Measurements from ENCODE around the gene BCL11B.

The BCL11B gene

DNA sequence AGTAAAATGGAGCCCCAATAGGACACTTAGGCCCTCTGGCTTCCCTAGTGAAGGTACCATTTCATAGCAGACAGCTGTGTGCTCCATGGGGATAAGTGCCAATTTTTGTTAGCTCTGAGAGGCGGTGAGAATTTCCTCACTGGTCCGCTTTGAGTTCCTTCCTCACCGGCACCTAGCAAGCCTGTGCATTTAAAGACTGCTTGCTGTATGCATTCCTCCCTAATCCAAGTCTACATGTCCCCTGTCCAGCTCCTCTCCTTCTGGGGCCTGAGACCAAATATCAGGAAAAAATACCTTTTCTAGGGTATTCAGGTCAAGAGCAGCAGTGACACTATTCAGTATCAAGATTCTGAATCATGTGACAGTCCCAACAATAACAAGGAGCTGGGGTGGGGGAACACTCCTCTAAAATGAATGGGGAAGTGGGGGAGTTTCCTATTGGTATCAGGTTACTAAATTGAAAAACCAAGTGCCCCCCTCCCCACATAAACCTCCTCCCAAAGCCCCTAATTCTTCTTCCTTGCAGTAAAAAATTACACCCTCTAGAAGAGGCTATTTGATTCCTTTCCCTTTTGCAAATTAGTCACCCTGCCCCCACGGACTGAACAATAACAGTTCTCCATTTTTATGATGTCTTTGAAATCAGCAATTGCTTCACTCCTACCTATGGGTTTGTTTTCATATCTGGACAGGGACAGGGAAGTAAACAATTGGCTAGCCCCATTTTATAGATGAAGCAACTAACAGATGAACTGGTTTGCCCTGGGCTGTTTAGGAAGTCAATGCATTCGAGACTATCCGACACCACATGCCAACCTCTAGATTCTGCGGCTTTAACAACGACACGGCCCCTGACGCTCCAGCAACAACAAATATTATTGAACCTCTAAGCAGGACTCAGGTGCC, 28.9 kb downstream of the BCL11B start:
- DNase-seq (ENCODE audit: extremely low spot score): no peak
- ChIA-PET POLR2A (no interaction called here), CTCF (interaction anchor here (2.2 kb wide), 1 partner anchor 23 kb away, joined by 8 read pairs; no protein-coding TSS in a partner anchor)
- TF ChIP-seq, protein P1, sequence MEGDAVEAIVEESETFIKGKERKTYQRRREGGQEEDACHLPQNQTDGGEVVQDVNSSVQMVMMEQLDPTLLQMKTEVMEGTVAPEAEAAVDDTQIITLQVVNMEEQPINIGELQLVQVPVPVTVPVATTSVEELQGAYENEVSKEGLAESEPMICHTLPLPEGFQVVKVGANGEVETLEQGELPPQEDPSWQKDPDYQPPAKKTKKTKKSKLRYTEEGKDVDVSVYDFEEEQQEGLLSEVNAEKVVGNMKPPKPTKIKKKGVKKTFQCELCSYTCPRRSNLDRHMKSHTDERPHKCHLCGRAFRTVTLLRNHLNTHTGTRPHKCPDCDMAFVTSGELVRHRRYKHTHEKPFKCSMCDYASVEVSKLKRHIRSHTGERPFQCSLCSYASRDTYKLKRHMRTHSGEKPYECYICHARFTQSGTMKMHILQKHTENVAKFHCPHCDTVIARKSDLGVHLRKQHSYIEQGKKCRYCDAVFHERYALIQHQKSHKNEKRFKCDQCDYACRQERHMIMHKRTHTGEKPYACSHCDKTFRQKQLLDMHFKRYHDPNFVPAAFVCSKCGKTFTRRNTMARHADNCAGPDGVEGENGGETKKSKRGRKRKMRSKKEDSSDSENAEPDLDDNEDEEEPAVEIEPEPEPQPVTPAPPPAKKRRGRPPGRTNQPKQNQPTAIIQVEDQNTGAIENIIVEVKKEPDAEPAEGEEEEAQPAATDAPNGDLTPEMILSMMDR (IDR thresholded peaks at IDR 0.05; ENCODE audit: control extremely low read depth, extremely low read depth, low read depth, missing control alignments): no peak

DNA sequence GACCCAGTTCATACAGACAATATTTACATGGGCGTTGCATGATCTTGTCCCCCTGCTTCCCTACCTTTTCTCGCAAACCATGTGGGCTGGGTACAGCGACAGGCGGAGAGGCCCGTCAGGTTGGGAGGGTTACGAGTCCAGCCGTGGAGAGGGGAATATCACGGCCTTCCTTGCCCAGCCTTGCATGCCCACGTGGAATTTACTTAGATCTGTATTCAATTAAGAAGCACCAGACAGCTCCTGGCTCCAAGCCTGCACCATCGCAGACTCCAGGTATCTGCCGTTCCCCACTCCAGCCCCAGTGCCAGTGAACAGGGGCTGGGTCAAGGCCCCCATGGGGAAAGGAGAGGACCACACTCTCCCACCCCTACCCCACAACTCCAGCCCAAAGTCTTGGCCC, 29.8 kb downstream of the BCL11B start:
- ChIA-PET CTCF (interaction anchor here (2.2 kb wide), 1 partner anchor 24 kb away, joined by 8 read pairs; no protein-coding TSS in a partner anchor), POLR2A (no interaction called here)
- DNase-seq (ENCODE audit: extremely low spot score): no peak
- TF ChIP-seq, protein P1 (IDR thresholded peaks at IDR 0.05; ENCODE audit: control extremely low read depth, extremely low read depth, low read depth, missing control alignments): no peak

GRCh38 chr14:99241325-99242010, 30.5 kb downstream of the BCL11B start:
- TF ChIP-seq, protein P1 (IDR thresholded peaks at IDR 0.05; ENCODE audit: control extremely low read depth, extremely low read depth, low read depth, missing control alignments): no peak
- ChIA-PET CTCF (interaction anchor here (2.2 kb wide), 1 partner anchor 25 kb away, joined by 8 read pairs; no protein-coding TSS in a partner anchor), POLR2A (no interaction called here)
- DNase-seq (ENCODE audit: extremely low spot score): no peak

- CTCF ChIA-PET: interaction anchor here (2.2 kb wide), 1 partner anchor 26 kb away, joined by 8 read pairs; no protein-coding TSS in a partner anchor
Measured at GRCh38 chr14:99240627-99241324, 31.2 kb downstream of the BCL11B start.

DNA sequence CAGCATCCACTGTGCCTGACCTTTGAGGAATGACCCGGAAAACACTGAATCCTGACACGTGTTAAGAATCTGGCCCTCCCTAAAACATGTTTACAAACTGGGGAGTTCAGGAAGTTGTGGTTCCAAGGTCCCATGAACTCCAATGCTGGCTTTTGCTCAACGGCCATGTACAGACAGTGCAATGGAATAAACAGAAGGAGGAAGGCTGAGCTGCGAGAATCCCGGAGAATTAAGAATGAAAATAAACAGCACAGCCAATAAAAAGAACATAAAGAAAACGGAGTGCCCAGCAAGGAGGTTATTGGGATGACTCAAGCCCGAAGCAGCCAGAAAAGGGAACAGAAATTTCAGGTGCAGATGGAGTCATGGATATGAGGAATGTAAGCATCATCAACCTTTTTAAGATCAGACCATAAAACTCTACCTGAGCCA, 32.3 kb downstream of the BCL11B start:
- CTCF ChIA-PET: no interaction called here
- POLR2A ChIA-PET: no interaction called here
- TF ChIP-seq, protein P1 (IDR thresholded peaks at IDR 0.05; ENCODE audit: control extremely low read depth, extremely low read depth, low read depth, missing control alignments): no peak
- DNase-seq (ENCODE audit: extremely low spot score): no peak

More at GRCh38 chr14:99240627-99241324, 31.2 kb downstream of the BCL11B start:
- TF ChIP-seq, protein P1 (IDR thresholded peaks at IDR 0.05; ENCODE audit: control extremely low read depth, extremely low read depth, low read depth, missing control alignments): no peak
- POLR2A ChIA-PET: no interaction called here
- DNase-seq (ENCODE audit: extremely low spot score): no peak

DNA sequence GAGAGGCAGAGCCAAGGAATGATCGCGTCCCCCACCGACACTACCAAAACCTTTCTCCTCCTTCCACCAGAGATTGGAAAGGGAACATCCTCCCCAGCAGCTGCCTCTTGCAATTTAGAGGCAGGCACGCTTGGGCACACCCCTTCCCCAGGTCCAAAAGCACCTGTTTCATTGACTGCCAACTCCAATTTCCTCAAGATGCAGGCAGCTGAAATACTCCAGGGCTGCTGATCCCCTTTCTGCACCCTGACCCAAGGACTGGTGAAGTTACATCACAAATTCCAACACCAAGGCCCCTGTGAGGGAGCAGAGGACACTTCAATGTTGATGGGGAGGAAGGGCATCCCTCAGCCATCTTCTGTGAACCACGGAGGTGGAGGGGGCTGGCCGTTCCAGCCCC, 33.8 kb downstream of the BCL11B start:
- DNase-seq (ENCODE audit: extremely low spot score): no peak
- CTCF ChIA-PET: no interaction called here
- TF ChIP-seq, protein P1 (IDR thresholded peaks at IDR 0.05; ENCODE audit: control extremely low read depth, extremely low read depth, low read depth, missing control alignments): no peak
- POLR2A ChIA-PET: no interaction called here

Measured in GM10248 (cell line).